ENCODE measurements around the gene RSRP1.

DNA sequence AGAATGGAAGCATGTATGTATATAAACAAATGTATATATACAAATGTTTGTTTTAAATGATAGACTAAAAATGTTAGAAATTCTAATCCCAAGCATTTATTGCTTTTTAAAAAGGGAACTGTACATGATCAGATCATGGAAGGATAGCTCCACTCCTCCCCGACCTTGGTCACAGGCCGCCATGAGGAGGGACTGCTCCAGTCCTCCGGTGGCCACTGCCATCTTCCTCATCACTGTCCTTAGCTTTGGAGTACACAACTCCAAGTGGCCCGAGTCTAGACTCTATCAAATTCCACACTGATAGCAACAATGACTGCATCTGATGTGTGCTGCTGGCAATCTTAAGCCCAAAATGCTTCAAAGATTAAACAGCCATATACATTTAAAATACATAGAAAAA, 24.6 kb downstream of the RSRP1 start:
- TF ChIP-seq SUZ12 (IDR thresholded peaks at IDR 0.05) (no peak), HDGF (IDR thresholded peaks at IDR 0.05; ENCODE audit: borderline replicate concordance) (no peak), BHLHE40 (IDR thresholded peaks at IDR 0.05; ENCODE audit: borderline replicate concordance) (no peak), CTBP1 (IDR thresholded peaks at IDR 0.05; ENCODE audit: borderline replicate concordance) (no peak), TARDBP (IDR thresholded peaks at IDR 0.05) (no peak), ELF4 (IDR thresholded peaks at IDR 0.05) (no peak), FOXA1 (IDR thresholded peaks at IDR 0.05) (no peak), FOXM1 (IDR thresholded peaks at IDR 0.05; ENCODE audit: borderline replicate concordance) (no peak), FOXK2 (IDR thresholded peaks at IDR 0.05) (no peak), ARNT (IDR thresholded peaks at IDR 0.05) (no peak)
